OCI-LY1 (cell line): Measurements from ENCODE around the gene KHDC1L.
"Not testable (repeated sequence)": the region's sequence is repeated elsewhere in the genome, so short reads cannot be mapped to it uniquely, and the experiment has no call there.

ENCODE experiments used
- CTCF ChIP-seq: fragments of 200-600 bp; sonication (generic), shearing (Covaris generic); IDR thresholded peaks from 2 replicates; pipeline ENCODE4 v1.5.1; 2017; ENCODE audit warnings: mild to moderate bottlenecking, antibody characterized with exemption, low read length, moderate library complexity, mixed read lengths
- EZH2 ChIP-seq: fragments of 200-600 bp; sonication (generic), shearing (Covaris generic); IDR thresholded peaks from 2 replicates; pipeline ENCODE4 v1.8.0; 2017; ENCODE audit warnings: borderline replicate concordance, mixed run types, mild to moderate bottlenecking, antibody characterized with exemption, low read length, moderate library complexity, mixed read lengths

GRCh38 chr6:73269296-73269695 is 44.0 kb upstream of the KHDC1L start:
- TF ChIP-seq CTCF, EZH2: not testable (repeated sequence)
